Right cardiac atrium (tissue), 5 donors: ENCODE data around the gene MVD. TPM values are rescaled to one million over a fixed set of nuclear protein-coding genes. Genes with fewer than 3 reads are reported as not detected.

Experiments used
- ATAC-seq, 2 donors: fragments of 200-7000 bp; cut with Tn5 transposase; one replicate each; pipeline versions ENCODE4 v1.8.0 to v1.9.1; 2020; ENCODE audit warnings: moderate library complexity in 2 of 2, mild to moderate bottlenecking in 1 of 2
- DNase-seq, 3 donors: peaks; one replicate each; pipeline ENCODE4 v3.0.0-alpha.2; 2020
- H3K27ac ChIP-seq: one replicate; pipeline ENCODE4 v1.5.1; 2013; ENCODE audit warnings: mild to moderate bottlenecking, low read length, control low read depth, moderate library complexity
- H3K27me3 ChIP-seq: one replicate; pipeline ENCODE4 v1.6.1; 2013; ENCODE audit not compliant: control insufficient read depth, insufficient read depth
- H3K4me1 ChIP-seq: one replicate; pipeline ENCODE4 v1.6.1; 2013; ENCODE audit warnings: low read length; ENCODE audit not compliant: control insufficient read depth, insufficient read depth
- H3K4me3 ChIP-seq: one replicate; pipeline ENCODE4 v1.5.1; 2013; ENCODE audit warnings: low read length, control low read depth
- H3K9me3 ChIP-seq: one replicate; pipeline ENCODE4 v1.6.1; 2013; ENCODE audit warnings: low read length; ENCODE audit not compliant: control insufficient read depth
- WGBS: extraction: QIAGEN DNeasy Blood & Tissue Kit; methylation state at CpG from one replicate; pipeline ENCODE4 v1.1.7; 2013; 5-methylcytosine and 5-hydroxymethylcytosine counted together
- intact Hi-C, 4 donors: fragments of 100-400 bp; cut with DNase I; formaldehyde crosslinking; loops; one replicate each; pipeline versions ENCODE4 v1.11.0 to v1.14.0; 2022 to 2023
- polyA plus RNA-seq: library from polyadenylated mRNA; stranded (reverse); fragments of 200-250 nt; gene quantifications from one replicate; pipeline ENCODE4 v1.2.3, GENCODE V29; 2013
- total RNA-seq, 4 donors: library from RNA; stranded (reverse); fragmentation: NEBNext Ultra II Directional; extraction: Animal tissue kit (Norgen Biotek cat#: 25700); gene quantifications; one replicate each; pipeline ENCODE4 v1.2.1, GENCODE V29; 2021
- donor health status: healthy with polysubstance abuse.
- donor health status: DM: no; HTN: yes; CAD: no.
- donor health status: DM: no; HTN: no; CAD: no.
- donor health status: DM: no; HTN: yes; CAD: no; lungs with severe emphysema.
- donor health status: DM: yes; HTN: yes; CAD: no.

MVD gene
- total and polyA plus RNA-seq, 5 donors: 29.8 to 35.9 (median 32.0) TPM

DNA sequence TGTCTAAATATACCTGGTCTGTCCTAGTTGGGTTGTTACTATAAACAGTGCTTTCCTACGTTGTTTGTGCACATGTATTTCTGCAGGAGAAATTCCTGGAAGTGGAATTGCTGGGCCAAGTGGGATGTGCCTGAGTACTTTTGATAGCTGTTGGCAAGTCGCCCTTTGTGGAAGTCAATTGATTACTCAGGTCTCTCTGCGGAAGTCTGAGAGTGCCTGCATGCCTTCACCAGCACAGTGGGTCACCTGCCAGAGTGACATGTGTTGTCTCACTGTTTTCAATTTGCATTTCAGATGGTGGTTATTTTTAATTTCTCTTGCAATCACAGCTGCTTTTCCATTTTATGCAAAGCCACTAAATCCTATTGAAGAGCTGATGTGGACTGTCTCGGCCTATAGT, 2.3 kb upstream of the MVD start:
- intact Hi-C loops: no loop called here
- Histone ChIP-seq H3K4me1 (peaks cover 3% of the 10 kb centered on the region), H3K4me3 (no peak overlapping the region), H3K27ac (no peak overlapping the region), H3K9me3 (no peaks in the 10 kb centered on the region), H3K27me3 (no peaks in the 10 kb centered on the region)
- ATAC-seq (no peak), DNase-seq (no peak)
- 43% methylated on average over 4 of the region's 4 CpGs for WGBS

DNA sequence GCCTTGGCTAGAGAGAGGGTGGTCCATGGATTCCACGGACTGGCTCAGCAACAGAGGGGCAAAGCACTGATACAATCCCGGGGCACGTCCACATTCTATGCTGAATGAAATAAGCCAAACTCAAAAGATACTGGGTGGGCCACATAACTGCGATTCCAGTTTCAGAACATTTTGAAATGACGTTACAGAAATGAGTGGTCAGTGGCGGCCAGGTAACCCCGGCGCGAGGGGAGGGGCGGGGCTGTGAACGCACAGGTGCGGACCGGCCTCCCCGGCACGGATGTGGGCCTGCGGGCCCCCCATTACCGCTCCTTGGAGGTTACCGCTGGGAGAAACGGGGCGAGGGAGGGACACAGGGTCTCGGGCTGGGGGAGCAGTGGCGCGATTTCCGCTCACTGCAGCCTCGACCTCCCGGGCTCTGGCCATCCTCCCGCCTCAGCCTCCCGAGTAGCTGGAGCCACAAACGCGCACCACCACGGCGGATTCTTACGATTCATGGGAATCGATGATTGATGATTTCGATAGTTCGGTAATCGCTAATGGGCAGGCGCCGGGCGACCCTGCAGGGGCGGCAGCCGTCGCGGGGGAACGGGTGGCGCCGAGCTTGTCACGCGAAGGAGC, 559 bp downstream of the MVD start:
- H3K27me3 ChIP-seq: no peaks in the 10 kb centered on the region
- ATAC-seq (no peak), DNase-seq (peak in 2 of 3 donors; percentile 45 to 66)
- H3K4me1 ChIP-seq: peaks cover 3% of the 10 kb centered on the region
- intact Hi-C loops: no loop called here
- H3K9me3 ChIP-seq: no peaks in the 10 kb centered on the region
- WGBS: 1% methylated on average over 49 of the region's 49 CpGs
- H3K27ac ChIP-seq: peak overlapping the region; percentile 46
- H3K4me3 ChIP-seq: peak overlapping the region; percentile 57

DNA sequence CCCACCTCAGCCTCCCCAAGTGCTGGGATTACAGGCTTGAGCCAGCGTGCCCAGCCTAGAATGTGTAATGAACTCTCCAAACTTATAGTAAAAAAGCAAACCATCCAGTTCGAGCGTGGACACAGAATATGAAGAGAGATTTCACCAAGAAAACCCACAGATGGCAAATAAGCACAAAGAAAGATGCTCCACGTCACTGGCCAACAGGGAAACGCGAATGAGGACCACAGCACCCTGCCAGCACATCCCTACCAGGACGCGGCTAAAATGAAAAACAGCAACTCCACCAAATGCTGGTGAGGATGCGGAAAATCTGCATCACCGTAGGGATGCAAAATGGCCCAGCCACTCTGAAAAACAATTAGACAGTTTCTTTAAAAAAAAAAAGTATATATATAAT, 1.4 kb downstream of the MVD start:
- no peak for ATAC-seq
- WGBS: 84% methylated on average over 10 of the region's 10 CpGs
- Histone ChIP-seq H3K4me1 (peaks cover 3% of the 10 kb centered on the region), H3K27ac (no peak overlapping the region), H3K4me3 (no peak overlapping the region), H3K27me3 (no peaks in the 10 kb centered on the region), H3K9me3 (no peaks in the 10 kb centered on the region)
- intact Hi-C loops: no loop called here
- DNase-seq: no peak

DNA sequence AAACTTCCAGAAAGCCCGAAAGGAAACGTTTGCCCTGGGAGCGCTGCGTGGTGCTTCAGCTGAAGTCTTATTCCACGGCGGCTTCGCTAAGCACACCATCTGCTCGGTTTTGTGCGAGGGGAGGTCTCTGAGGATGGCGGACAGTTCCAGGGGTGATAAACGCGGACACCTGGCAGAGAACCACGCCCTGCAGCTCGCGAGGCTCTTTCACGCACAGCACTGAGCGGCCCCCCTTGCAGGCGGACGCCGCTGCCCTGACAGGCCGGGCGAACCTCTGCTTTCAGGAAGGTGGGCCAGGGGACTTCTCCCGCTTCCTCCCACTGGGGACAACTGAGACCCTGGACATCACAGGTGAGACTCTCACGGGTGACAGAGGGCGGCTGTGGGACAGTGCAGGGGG, 3.7 kb downstream of the MVD start:
- Histone ChIP-seq H3K27me3 (no peaks in the 10 kb centered on the region), H3K4me3 (no peak overlapping the region), H3K4me1 (peaks cover 3% of the 10 kb centered on the region), H3K27ac (no peak overlapping the region), H3K9me3 (no peaks in the 10 kb centered on the region)
- ATAC-seq: no peak
- DNase-seq: peak in 1 of 3 donors; percentile 30
- intact Hi-C loops: no loop called here
- 93% methylated on average over 25 of the region's 25 CpGs for WGBS

DNA sequence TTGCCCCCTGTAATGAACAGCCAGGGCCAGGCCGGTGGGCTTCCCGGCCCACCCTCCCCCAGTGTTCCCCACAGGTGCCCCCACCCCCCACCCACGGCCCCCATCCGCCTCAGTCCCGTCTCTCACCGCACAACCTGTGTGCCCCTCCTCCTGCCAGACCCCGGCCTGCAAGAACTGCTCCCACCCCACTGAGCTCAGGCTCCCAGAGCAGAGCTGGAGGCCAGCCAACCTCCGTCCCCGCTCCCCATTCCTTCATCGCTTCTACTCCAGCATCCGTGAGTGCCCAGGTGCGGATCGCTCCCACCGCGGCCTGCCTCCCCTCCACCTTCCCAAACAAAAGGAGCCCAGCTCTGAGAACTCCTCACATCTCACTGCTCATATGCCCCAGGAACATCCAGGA, 4.2 kb downstream of the MVD start:
- peak in 1 of 3 donors; percentile 57 for DNase-seq
- Histone ChIP-seq H3K4me3 (no peak overlapping the region), H3K9me3 (no peaks in the 10 kb centered on the region), H3K27ac (no peak overlapping the region), H3K4me1 (no peaks in the 10 kb centered on the region), H3K27me3 (no peaks in the 10 kb centered on the region)
- no peak for ATAC-seq
- intact Hi-C loops: no loop called here
- WGBS: 88% methylated on average over 15 of the region's 15 CpGs

DNA sequence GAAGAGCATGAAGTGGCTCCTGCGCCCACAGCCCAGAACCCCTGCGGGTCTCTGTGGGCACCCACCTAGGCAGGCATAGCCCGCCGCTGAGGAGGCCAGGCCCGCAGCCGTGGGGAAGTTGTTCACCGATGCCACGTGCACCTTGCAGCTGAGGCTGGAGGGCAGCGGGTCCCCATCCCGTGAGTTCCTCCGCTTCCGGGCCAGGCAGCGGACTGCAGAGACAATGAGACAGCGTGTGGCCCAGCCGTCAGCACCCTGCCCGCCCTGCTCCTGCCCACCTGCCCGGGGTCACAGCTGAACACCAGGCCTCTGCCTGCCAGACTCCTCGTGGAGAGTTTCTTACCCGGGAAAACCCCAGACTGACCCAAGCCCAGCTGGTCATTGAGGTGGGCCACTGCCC, 5.5 kb downstream of the MVD start:
- H3K4me3 ChIP-seq: no peak overlapping the region
- DNase-seq (peak in 2 of 3 donors; percentile 51 to 53), ATAC-seq (no peak)
- no peaks in the 10 kb centered on the region for H3K4me1 ChIP-seq
- H3K27me3 ChIP-seq: no peaks in the 10 kb centered on the region
- no peaks in the 10 kb centered on the region for H3K9me3 ChIP-seq
- H3K27ac ChIP-seq: no peak overlapping the region
- 92% methylated on average over 19 of the region's 19 CpGs for WGBS
- intact Hi-C loops: no loop called here

DNA sequence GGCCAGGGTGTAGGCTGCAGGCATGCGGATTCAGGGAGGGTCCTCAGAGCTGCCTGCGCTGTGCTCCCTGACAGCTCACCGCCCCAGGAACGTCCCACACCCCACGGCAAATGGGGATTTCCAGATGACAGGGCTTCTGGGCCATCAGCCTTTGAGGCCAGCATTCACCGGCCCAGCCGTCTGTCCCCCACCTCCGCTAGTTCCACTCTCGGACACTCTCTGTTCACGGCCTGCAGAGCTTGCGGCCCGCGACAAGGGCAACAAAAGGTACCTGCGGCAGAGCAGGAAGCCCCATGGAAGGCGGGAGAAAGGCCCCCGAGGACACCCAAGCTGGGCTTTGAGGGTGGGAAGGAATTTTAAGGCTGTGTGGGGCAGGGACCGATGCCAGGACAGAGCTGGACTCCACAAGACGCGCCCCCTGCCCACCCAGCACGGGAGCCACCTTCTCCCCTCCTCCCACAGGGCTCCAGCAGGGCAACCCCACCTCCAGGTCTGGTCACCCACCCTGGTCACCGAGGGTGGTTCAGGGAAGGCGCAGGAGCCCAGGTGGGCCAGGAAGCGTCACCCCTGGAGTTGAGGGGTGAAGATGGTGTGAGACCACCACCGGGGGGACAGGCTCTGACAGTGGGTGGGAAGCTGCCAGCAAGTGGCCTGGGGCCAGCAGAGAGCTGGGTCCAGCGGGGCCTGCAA, 6.5 kb downstream of the MVD start:
- no peak for ATAC-seq
- H3K4me3 ChIP-seq: no peak overlapping the region
- no peak overlapping the region for H3K27ac ChIP-seq
- no peaks in the 10 kb centered on the region for H3K27me3 ChIP-seq
- H3K4me1 ChIP-seq: peaks cover 2% of the 10 kb centered on the region
- H3K9me3 ChIP-seq: no peaks in the 10 kb centered on the region
- WGBS: 90% methylated on average over 25 of the region's 25 CpGs
- peak in 2 of 3 donors; percentile 31 to 64 for DNase-seq
- intact Hi-C loops: no loop called here

DNA sequence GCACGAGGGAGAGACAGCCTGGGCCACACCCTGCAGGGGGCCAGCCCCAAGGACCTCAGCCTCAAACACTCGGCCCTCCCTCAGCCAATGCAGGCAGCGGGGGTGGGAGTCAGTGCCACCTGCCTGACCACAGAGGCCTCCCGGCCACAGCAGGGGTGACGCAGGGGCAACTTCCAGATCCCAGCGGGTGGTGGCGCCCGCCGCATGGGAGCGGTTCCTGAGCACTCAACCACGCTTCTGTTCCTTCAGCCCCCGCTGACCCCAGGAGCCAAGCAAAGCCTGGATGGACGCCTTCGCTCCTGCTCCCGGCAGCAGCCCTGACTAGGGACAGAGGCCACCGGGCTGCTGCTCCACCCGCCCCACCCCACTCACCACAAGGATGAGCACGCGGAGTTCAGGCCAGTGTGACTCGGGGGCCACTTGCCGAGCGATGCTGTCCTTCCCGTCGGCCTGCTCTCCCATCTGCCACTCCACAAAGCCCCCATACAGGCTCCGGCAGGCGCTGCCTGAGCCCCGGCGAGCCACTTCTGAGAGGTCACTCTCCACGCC, 7.1 kb downstream of the MVD start:
- H3K4me3 ChIP-seq: no peak overlapping the region
- WGBS: 94% methylated on average over 29 of the region's 29 CpGs
- DNase-seq (peak in 1 of 3 donors; percentile 50), ATAC-seq (no peak)
- no peak overlapping the region for H3K27ac ChIP-seq
- H3K4me1 ChIP-seq: peaks cover 5% of the 10 kb centered on the region
- H3K27me3 ChIP-seq: no peaks in the 10 kb centered on the region
- intact Hi-C loops: no loop called here
- H3K9me3 ChIP-seq: no peaks in the 10 kb centered on the region

DNA sequence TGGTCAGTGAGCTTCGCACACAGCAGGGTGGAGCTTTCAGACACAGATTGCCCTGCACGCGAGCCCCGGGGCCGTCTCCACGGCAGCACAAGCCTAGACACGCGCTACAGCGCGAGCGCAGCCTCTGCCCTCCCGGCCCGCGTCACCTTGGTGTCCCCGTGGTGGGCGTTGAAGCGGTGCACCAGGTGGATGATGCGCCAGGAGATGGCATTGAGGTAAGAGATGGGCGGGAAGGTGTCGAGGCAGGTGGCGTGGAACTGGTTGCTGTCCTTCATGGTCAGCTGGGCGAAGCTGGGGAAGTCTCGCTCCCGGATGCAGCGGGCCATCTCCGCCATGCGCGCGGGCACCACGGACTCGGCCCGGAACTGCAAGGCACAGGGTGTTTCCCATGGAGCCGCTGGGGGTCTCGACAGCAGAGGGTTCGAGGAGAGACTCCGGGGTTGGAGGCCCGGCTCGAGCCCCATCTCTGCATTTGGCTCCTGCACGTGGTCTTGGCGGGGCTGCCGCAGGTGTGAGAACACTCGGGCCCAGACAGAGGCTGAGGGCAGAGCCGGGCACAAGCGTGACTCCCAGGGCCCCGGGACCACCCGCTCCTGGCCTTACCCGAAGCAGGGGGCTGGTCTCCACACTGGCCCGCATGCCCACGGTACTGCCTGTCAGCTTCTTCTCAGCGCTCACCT, 7.7 kb downstream of the MVD start:
- intact Hi-C loops: no loop called here
- ATAC-seq (no peak), DNase-seq (peak in 2 of 3 donors; percentile 49 to 60)
- Histone ChIP-seq H3K9me3 (no peaks in the 10 kb centered on the region), H3K4me1 (peaks cover 5% of the 10 kb centered on the region), H3K4me3 (no peak overlapping the region), H3K27me3 (no peaks in the 10 kb centered on the region), H3K27ac (no peak overlapping the region)
- 95% methylated on average over 50 of the region's 50 CpGs for WGBS

DNA sequence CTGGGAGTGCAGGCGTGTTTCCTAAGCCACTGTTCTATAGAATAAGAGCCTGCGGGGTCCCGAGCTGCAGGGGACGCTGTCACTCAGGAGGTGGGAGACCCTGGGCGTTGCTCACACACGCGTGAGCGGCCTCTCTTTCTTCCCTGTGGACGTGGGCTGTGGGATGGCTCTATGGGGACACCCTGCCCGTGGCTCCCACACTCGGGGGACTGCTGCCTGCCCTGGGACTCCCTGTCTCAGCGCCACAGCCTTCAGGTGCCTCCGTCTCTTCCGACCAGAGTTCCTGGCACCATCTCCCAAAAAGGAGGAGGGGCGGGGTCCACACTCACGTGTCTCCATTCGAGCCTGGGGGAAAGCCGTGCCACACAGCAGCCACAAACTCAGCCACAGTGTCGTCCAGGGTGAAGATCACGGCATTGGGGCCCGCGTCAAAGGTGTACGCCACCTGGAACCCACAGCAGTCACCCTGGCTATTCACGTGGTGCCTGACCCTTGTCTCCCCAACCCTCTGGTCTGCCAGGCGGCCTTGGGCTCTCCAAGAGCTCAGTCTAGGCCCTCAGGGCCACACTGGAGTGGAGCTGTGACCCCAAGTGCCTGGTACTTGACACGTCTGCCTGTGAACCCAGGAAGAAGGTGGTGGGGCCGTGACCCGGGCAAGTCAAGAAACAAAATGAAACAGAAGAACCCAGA, 8.4 kb downstream of the MVD start:
- DNase-seq (peak in 2 of 3 donors; percentile 44 to 46), ATAC-seq (no peak)
- H3K27me3 ChIP-seq: no peaks in the 10 kb centered on the region
- H3K4me1 ChIP-seq: peaks cover 5% of the 10 kb centered on the region
- WGBS: 89% methylated on average over 28 of the region's 28 CpGs
- no peak overlapping the region for H3K4me3 ChIP-seq
- H3K9me3 ChIP-seq: no peaks in the 10 kb centered on the region
- no peak overlapping the region for H3K27ac ChIP-seq
- intact Hi-C loops: no loop called here
